B cell (primary cell): ENCODE measurements around the gene INCA1.

Source experiments
- CTCF ChIP-seq: fragments of 200-600 bp; IDR thresholded peaks from one replicate; pipeline ENCODE4 v1.8.0; 2022; ENCODE audit warnings: antibody characterized with exemption, mild to moderate bottlenecking
- EZH2 ChIP-seq: IDR thresholded peaks from 2 replicates; pipeline ENCODE4 v1.6.1; 2012; ENCODE audit warnings: borderline replicate concordance, low read depth, mild to moderate bottlenecking, moderate library complexity, low read length; ENCODE audit not compliant: insufficient read depth, poor library complexity, severe bottlenecking

GRCh38 chr17:4940555-4941318 lies 56.6 kb downstream of the INCA1 start:
- TF ChIP-seq CTCF: no peak
- no peak for TF ChIP-seq EZH2
